ENCODE data around the gene CBX2.

- TF ChIP-seq EZH2 (IDR thresholded peaks at IDR 0.05; ENCODE audit: insufficient read depth, poor library complexity, severe bottlenecking) (no peak), EZH2phosphoT487 (IDR thresholded peaks at IDR 0.05; ENCODE audit: insufficient read depth, low read depth) (no peak)
These were observed 25.8 kb upstream of the CBX2 start for GRCh38 chr17:79752175-79752574.

All from GM23248 (cell line).